B cell (primary cell): ENCODE data around the gene WDR1. TPM values are rescaled to one million over a fixed set of nuclear protein-coding genes. Genes with fewer than 3 reads are reported as not detected.

Source experiments
- ATAC-seq: fragments of 200-7000 bp; cut with Tn5 transposase; one replicate; pipeline ENCODE4 v1.10.0; 2021; ENCODE audit warnings: low read depth, mild to moderate bottlenecking, moderate number of reproducible peaks, moderate library complexity
- CTCF ChIA-PET: fragments of 350-600 bp; sonication (Branson Sonifier 250); formaldehyde crosslinking; loops from one replicate; lab custom pipeline; 2021; ENCODE audit warnings: antibody characterized with exemption, inconsistent platforms; lab: Charles Lee
- POLR2A ChIA-PET: fragments of 350-600 bp; sonication (Branson Sonifier 250); formaldehyde crosslinking; loops from one replicate; lab custom pipeline; 2021; ENCODE audit warnings: antibody characterized with exemption; lab: Charles Lee
- DNase-seq: peaks from one replicate; pipeline ENCODE4 v3.0.0; 2013
- H2AFZ ChIP-seq: 2 replicates; pipeline ENCODE4 v1.6.1; 2012; ENCODE audit warnings: mild to moderate bottlenecking, low read depth, low read length; ENCODE audit not compliant: insufficient read depth, poor library complexity, severe bottlenecking
- H3K27ac ChIP-seq, 2 donors: 1 replicate in 1 of 2; 2 replicates in 1 of 2; pipeline ENCODE4 v1.5.1; 2012 to 2013; ENCODE audit warnings: low read length in 2 of 2, mild to moderate bottlenecking in 2 of 2, moderate library complexity in 1 of 2
- H3K27me3 ChIP-seq, 4 experiments: fragments of 200-600 bp in 1 of 4; sonication (generic) in 1 of 4; replicated peaks in 1 of 4; 1 replicate in 2 of 4; 2 replicates in 2 of 4; pipeline versions ENCODE4 v1.6.1 to v1.7.0; 2013 to 2016; ENCODE audit warnings: low read length in 3 of 4, mild to moderate bottlenecking in 2 of 4, mixed read lengths in 1 of 4, moderate library complexity in 1 of 4; ENCODE audit not compliant: insufficient read depth in 4 of 4, control insufficient read depth in 3 of 4; ENCODE audit errors: control extremely low read depth in 1 of 4
- H3K36me3 ChIP-seq, 2 experiments: replicated peaks in 1 of 2; 1 replicate in 1 of 2; 2 replicates in 1 of 2; pipeline versions ENCODE4 v1.6.1 to v1.7.1; 2013; ENCODE audit warnings: low read length in 1 of 2; ENCODE audit not compliant: insufficient read depth in 2 of 2, control insufficient read depth in 1 of 2; ENCODE audit errors: control extremely low read depth in 1 of 2, extremely low read depth in 1 of 2
- H3K4me1 ChIP-seq, 2 donors: fragments of 200-600 bp in 1 of 2; sonication (generic) in 1 of 2; 1 replicate in 1 of 2; 2 replicates in 1 of 2; pipeline versions ENCODE4 v1.5.1 to v1.6.1; 2013 to 2017; ENCODE audit warnings: low read length in 2 of 2; ENCODE audit not compliant: control insufficient read depth in 2 of 2, insufficient read depth in 2 of 2
- H3K4me2 ChIP-seq: replicated peaks from 2 replicates; pipeline ENCODE3; 2012; ENCODE audit warnings: mild to moderate bottlenecking, low read depth, low read length; ENCODE audit not compliant: poor library complexity, severe bottlenecking
- H3K4me3 ChIP-seq, 5 experiments: fragments of 200-600 bp in 1 of 5; sonication (generic) in 1 of 5; 1 replicate in 3 of 5; 2 replicates in 2 of 5; pipeline versions ENCODE4 v1.5.1 to v1.7.0; 2011 to 2016; ENCODE audit warnings: low read length in 4 of 5, mild to moderate bottlenecking in 4 of 5, low read depth in 2 of 5, control low read depth in 1 of 5, moderate library complexity in 1 of 5; ENCODE audit not compliant: insufficient read depth in 1 of 5; ENCODE audit errors: control extremely low read depth in 1 of 5, extremely low read depth in 1 of 5
- H3K79me2 ChIP-seq: fragments of 200-600 bp; sonication (generic); one replicate; pipeline ENCODE4 v1.6.0; 2016; ENCODE audit warnings: low read length; ENCODE audit not compliant: control insufficient read depth, insufficient read depth
- H3K9ac ChIP-seq: fragments of 200-600 bp; sonication (generic); 2 replicates; pipeline ENCODE4 v1.6.1; 2017; ENCODE audit warnings: mild to moderate bottlenecking, low read length, moderate library complexity
- H3K9me3 ChIP-seq, 3 donors: one replicate each; pipeline versions ENCODE4 v1.6.1 to v1.7.1; 2013; ENCODE audit warnings: low read length in 2 of 3; ENCODE audit not compliant: control insufficient read depth in 2 of 3, insufficient read depth in 1 of 3; ENCODE audit errors: control extremely low read depth in 1 of 3
- H4K20me1 ChIP-seq: 2 replicates; pipeline ENCODE4 v1.6.0; 2012; ENCODE audit warnings: mild to moderate bottlenecking, low read length; ENCODE audit not compliant: insufficient read depth, control insufficient read depth, poor library complexity, severe bottlenecking
- H3K27ac Mint-ChIP-seq: one replicate; pipeline ENCODE4 v1.8.0; 2021; ENCODE audit warnings: mixed read lengths
- H3K27me3 Mint-ChIP-seq: one replicate; pipeline ENCODE4 v1.8.0; 2021; ENCODE audit warnings: mixed read lengths
- H3K4me1 Mint-ChIP-seq: one replicate; pipeline ENCODE4 v1.8.0; 2021; ENCODE audit warnings: mixed read lengths
- H3K4me3 Mint-ChIP-seq: one replicate; pipeline ENCODE4 v1.8.0; 2021; ENCODE audit warnings: mixed read lengths
- H3K9me3 Mint-ChIP-seq: one replicate; pipeline ENCODE4 v1.8.0; 2022; ENCODE audit warnings: mixed read lengths; ENCODE audit not compliant: insufficient read depth
- CTCF ChIP-seq: fragments of 200-600 bp; IDR thresholded peaks from one replicate; pipeline ENCODE4 v1.8.0; 2022; ENCODE audit warnings: antibody characterized with exemption, mild to moderate bottlenecking
- EZH2 ChIP-seq: IDR thresholded peaks from 2 replicates; pipeline ENCODE4 v1.6.1; 2012; ENCODE audit warnings: borderline replicate concordance, low read depth, mild to moderate bottlenecking, moderate library complexity, low read length; ENCODE audit not compliant: insufficient read depth, poor library complexity, severe bottlenecking
- WGBS: methylation state at CpG from one replicate; pipeline ENCODE4 v1.1.5; 2013; ENCODE audit warnings: missing lambda C conversion rate; ENCODE audit not compliant: insufficient coverage; 5-methylcytosine and 5-hydroxymethylcytosine counted together
- intact Hi-C: fragments of 100-400 bp; cut with micrococcal nuclease; formaldehyde crosslinking; loops from one replicate; pipeline ENCODE4 v1.10.0; 2022
- polyA plus RNA-seq: library from polyadenylated mRNA; depleted of rRNA; stranded (reverse); fragments of >200 nt; gene quantifications from 2 replicates; pipeline ENCODE4 v1.2.3, GENCODE V29; 2012
- total RNA-seq, 2 donors: library from RNA; stranded (reverse); fragments of 120-200 nt in 1 of 2; gene quantifications; 1 replicate in 1 of 2; 2 replicates in 1 of 2; pipeline versions ENCODE4 v1.2.3 to v1.2.4, GENCODE V29; 2013 to 2022

Gene WDR1
- total and polyA plus RNA-seq, 2 donors (not counting 1 experiment from before 2014, with no cell fraction given) = 134 to 217 TPM

DNA sequence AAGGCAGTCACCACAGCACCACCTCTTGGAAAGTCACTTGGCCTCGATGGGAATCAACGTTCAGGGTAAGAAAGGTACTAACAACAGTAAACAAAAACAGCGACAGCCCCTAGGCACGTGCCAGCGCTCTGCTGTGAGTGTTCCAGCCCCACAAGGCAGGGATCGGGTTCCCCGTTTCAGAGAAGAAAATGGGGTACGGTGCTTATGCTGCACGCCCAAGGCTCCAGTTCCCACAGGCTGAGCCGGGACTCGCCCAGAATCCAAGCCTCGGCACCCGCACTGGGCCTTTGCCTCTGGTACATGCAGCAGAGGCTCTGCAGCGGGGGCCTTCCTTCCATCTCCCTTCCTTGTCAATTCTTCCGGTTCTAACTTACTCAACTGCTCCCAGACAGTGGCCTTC, 37.3 kb downstream of the WDR1 start:
- H3K27me3 Mint-ChIP-seq = no peaks in the 10 kb centered on the region
- WGBS = 98% methylated on average over 15 of the region's 15 CpGs

More for the DNA sequence above, 37.3 kb downstream of the WDR1 start:
- no peak overlapping the region for H3K9ac ChIP-seq
- ATAC-seq (no peak), DNase-seq (no peak)
- peaks cover 47% of the 10 kb centered on the region for H4K20me1 ChIP-seq
- ChIA-PET CTCF (no interaction called here), POLR2A (no interaction called here)
- intact Hi-C loops = no loop called here
- Mint-ChIP-seq H3K4me1 (no peaks in the 10 kb centered on the region), H3K4me3 (no peak overlapping the region), H3K27ac (no peak overlapping the region), H3K9me3 (no peaks in the 10 kb centered on the region)
- no peaks in the 10 kb centered on the region for H3K27me3 ChIP-seq
- no peak overlapping the region for H2AFZ ChIP-seq
- no peak overlapping the region for H3K27ac ChIP-seq
- TF ChIP-seq CTCF (no peak), EZH2 (no peak)
- H3K4me2 ChIP-seq = no peak overlapping the region
- H3K4me3 ChIP-seq = no peak overlapping the region
- H3K4me1 ChIP-seq = no peaks in the 10 kb centered on the region
- peaks cover 5% of the 10 kb centered on the region for H3K79me2 ChIP-seq
- peaks cover 0 to 99% of the 10 kb centered on the region in 2 experiments for H3K36me3 ChIP-seq
- H3K9me3 ChIP-seq = no peaks in the 10 kb centered on the region
